CD4-positive, alpha-beta T cell treated with Interleukin-6 at 100 ng/mL for 8 hours (primary cell): Measurements from ENCODE around the gene C14orf119.
"Not testable (repeated sequence)": the region's sequence is repeated elsewhere in the genome, so short reads cannot be mapped to it uniquely, and the experiment has no call there.

Source experiments
- DNase-seq: peaks from one replicate; pipeline ENCODE4 v3.0.0-alpha.2; 2020; ENCODE audit warnings: mixed read lengths, low spot score

Gene C14orf119

DNA sequence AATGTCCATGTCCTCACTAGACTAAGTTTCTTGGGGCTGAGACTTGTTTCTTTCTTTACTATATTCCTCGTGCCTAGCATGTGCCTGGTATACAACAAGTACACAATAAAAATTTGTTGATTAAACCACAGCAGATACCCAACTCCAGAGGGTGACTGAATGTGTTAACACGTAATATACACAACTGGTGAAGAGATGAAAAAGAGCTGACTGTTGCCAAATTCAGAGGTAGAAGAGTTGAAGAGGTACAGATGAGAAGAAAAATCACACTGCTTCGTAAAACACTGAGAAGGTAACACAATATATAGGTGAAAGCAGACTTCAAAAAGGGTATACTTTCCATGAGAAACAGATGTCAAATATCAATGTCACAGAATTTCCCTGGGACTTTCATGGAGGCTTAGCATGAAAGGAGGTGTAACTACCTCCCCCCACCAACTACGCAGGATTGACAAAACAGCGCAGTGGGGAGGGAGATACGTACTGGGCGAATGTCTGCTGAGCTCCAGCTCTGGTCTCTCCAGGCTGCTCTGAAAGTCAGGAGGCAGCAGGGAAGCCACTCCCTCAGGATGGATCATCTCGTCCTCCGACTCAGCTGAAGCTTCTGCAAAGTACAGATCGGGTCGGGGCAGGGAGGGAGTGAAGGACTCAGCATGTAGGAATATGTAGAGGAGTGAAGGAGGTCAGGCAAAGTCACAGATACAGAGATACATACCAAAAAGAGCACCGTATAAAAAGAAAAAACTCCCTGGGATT is 5.6 kb upstream of the C14orf119 start:
- no peak for DNase-seq

- DNase-seq, result no peak
Observed at GRCh38 chr14:23090254-23090636, 5.1 kb upstream of the C14orf119 start.

DNA sequence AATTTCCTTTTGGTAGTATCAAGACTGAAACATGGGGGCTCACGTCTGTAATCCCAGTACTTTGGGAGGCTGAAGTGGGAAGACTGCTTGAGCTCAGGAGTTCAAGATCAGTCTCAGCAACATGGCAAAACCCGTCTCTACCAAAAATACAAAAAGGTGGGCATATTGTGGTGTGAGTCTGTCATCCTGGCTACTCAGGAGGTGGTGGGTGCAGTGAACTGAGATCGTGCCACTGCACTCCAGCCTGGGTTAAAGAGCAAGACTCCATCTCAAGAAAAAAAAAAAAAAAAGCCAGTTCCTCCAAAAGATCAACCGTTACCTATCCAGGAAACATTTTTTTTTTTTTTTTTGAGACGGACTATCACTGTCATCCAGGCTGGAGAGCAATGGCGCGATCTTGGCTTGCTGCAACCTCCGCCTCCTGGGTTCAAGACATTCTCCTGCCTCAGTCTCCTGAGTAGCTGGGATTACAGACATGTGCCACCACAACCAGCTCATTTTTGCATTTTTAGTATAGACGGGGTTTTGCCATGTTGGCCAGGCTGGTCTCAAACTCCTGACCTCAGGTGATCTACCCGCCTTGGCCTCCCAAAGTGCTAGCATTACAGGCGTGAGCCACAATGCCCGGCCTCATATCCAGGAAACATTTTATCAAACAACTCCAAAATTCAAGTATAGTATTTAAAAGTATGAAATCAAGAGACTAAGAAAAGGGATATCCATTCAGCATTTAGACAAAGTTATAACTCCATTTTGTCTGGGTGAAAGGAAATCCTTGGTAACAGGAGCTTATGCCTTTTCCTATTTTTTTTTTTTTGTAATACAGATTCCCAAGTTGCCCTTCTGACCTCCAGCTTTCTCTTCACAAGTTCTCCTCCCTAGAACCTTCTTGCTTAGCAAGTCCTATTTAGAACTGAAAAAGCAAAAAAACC is 3.7 kb upstream of the C14orf119 start:
- no peak for DNase-seq

- DNase-seq, result no peak
Observed at GRCh38 chr14:23093104-23093503, 2.2 kb upstream of the C14orf119 start.

GRCh38 chr14:23093526-23093925 is 1.8 kb upstream of the C14orf119 start:
- DNase-seq, result no peak

- DNase-seq, result no peak
Observed at GRCh38 chr14:23093991-23094665, 1.2 kb upstream of the C14orf119 start.

DNA sequence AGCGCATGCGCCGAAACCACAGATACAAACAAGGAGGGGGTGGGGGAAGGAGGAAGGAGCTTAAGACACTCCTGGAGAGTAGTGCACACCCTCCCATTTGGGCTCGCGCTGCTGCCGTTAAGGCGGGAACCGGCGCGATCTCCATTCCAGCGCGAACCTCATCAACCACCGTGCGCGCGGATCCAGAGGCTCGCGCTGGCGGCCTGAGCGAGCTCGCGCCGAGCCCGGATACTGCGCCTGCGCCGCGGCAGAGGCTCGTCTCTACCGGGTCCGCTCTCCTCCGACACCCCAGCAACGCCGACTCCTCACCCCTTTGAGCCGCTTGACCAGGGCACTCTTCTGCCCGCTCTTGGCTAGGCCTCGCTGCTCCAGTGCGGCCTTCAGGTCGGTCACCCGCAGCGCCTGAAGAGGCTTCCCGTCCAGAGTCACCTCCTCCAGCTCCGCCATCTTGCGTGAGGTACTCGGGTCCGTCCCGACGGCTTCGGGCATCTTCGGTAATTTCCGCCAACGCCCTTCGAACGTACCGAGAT is 574 bp upstream of the C14orf119 start, which contains the start of gene ACIN1:
Gene ACIN1 (minus strand): TSS at position 471 of the 530 bp plus-strand sequence. CDS start 24 bp downstream, at position 447.
- DNase-seq, result peak; percentile 76

GRCh38 chr14:23097786-23098185 is 2.5 kb downstream of the C14orf119 start:
- DNase-seq, result no peak

DNA sequence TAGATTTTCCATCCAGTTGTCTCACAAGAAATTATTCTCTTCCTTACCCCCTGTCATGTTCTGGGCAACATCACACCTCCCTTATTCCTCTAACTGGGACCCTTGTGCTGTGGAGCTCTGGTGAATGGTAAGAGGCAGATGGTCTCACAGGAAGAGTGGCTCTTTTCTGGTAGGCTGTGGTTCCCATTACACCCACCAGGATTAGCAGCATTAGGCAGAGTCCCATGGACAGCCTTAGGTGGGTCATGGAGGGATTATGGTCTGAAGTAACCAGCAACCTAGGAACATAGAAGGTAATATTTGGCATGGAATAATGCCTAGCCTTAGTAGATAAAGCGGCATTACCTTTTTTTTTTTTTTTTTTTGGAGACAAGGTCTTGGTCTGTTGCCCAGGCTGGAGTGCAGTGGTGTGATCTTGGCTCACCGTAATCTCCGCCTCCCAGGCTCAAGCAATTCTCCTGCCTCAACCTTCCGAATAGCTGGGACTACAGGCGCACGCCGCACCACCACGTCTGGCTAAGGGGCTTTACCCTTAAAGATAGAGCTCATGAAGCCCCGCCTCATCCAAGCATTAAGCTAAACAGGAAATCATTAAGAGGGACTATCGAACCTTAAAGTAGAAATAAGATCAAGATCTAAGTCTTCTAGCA is 4.0 kb downstream of the C14orf119 start:
- no peak for DNase-seq

DNA sequence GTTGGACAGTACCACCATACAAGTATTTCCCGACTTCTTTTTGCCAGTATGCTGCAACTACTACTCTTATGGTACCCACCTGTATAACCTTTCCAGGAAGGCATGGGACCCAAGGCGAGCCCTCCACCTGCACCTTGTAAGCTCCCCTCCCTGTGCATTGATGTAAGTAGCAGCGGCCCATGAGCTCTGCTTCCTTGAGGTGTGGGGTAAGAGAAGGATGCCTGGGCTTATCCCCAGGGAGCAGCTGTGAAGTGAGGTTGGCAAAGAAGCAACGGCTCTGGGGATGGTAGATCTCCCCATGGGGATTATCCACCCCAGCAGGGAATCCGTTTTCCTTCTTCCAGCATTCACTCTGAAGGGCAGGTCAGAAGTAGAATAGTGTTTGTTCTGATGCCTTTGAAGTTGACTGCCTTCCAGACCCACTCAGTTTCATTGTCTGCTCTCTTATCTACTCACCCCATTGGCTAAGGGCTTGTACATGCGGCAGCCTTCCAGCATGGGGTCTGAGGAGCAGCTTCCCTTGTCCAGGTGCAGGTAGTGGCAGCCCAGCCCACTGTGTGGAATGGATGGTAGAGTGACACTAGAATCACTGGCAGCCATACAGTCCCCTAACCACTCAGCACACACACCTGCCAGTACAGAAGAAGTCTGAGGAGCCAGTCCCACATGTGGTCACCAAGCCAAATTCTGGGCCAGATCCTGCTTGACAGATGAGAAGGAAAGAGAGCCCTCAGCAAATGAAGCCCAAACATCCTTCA is 6.1 kb downstream of the C14orf119 start:
- DNase-seq, result no peak

GRCh38 chr14:23101986-23102625 is 6.8 kb downstream of the C14orf119 start:
- DNase-seq, result no peak

DNA sequence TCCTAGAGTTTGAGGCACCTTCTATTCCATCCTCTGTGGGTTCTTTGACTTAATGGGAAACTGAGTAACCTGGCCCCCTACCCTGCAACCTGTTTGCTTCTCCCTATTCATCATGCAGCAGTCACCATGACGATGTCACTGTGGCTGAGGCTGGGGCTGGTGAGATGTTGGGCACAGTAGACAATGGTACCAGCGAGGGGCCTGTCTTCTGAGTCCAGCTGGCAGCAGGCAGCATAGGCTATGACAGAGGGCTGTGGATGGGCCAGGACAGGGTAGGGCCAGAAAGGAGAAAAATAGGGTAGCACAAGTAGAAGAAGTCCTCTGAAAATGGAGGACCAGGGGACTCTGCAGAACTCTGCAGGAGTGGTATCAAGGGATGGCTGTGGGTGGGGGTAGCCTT is 7.5 kb downstream of the C14orf119 start:
- DNase-seq, result no peak

GRCh38 chr14:23103581-23103980 is 8.3 kb downstream of the C14orf119 start:
- no peak for DNase-seq

- DNase-seq, result no peak
Observed at GRCh38 chr14:23104070-23104590, 8.8 kb downstream of the C14orf119 start.

DNA sequence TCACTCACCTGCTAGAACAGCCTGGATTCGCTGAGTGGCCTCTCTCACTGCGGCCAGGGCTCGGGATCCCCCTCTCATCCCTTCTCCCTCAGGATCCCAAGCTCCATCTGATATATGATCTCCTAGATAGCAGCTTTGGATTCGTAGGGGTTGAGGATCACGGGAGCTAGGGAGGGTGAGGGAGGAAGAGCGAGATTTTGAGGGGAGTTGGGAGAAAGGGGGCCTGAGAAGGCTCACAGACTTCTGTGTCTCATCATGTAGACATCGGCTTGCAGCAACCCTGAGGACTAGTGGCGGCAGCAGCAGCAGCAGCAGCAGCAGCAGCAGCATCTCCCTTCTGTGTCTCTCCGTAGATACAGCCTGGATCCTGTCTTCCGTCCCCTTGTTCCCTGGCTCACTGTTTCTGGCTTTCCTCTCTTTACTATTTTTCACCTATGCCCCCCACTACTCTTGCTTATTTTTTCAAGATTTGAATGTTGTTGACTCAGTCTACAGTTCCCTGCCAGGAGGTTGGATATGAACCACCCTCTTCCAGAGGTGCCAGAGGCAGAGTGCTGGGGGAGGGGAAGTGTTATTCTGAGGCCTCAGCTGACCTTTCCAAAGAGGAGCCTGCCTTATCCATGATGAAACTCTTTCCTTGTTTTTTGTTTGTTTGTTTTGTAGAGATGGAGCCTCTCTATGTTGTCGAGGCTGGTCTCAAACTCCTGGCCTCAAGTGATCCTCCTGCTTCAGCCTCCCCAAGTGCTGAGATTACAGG is 9.5 kb downstream of the C14orf119 start, which contains the start of gene CIROP:
Gene CIROP (minus strand): TSS at position 399 of the 757 bp plus-strand sequence. CDS start 69 bp downstream, at position 330.
- DNase-seq, result no peak

DNA sequence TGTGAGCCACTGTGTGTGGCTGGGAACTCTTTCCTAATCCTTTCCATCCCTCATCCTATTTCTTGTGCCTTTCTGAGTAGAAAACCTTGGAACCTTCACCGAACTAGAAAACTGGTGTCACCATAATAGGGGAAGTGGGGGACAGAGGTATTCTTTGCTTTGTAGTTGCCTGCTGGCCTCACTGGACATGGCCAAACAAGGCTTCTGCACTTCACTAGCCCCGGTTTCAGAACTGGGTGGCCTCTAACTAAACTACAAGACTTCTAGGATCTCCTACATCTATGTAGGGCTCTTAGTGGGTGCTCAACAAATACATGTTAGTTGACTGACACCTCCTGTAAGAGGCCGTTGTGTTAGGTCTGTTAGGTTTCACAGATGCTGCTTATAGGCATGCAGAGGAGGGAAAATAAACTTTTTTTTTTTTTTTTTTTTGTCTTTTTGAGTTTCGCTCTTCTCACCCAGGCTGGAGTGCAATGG is 10.1 kb downstream of the C14orf119 start:
- no peak for DNase-seq

- DNase-seq, result no peak
Observed at GRCh38 chr14:23106747-23107045, 11.4 kb downstream of the C14orf119 start.

GRCh38 chr14:23107620-23108019 is 12.3 kb downstream of the C14orf119 start:
- not testable (repeated sequence) for DNase-seq

- not testable (repeated sequence) for DNase-seq
Observed at GRCh38 chr14:23108169-23108568, 12.9 kb downstream of the C14orf119 start.
